OCI-LY7 (cell line): ENCODE measurements around the gene CXCR6. TPM values are rescaled to one million over a fixed set of nuclear protein-coding genes. Genes with fewer than 3 reads are reported as not detected.

Source experiments
- BruUV-seq: library from RNA; stranded (reverse); fragments of 400-500 nt; replicated peaks from 2 replicates; lab custom pipeline; 2021; lab: Mats Ljungman, UMichigan
- CTCF ChIA-PET: fragments of 300-600 bp; sonication (Branson Sonifier 250); formaldehyde crosslinking; loops from one replicate; lab custom pipeline; 2022; ENCODE audit warnings: antibody characterized with exemption; ENCODE audit not compliant: unreplicated experiment; lab: Charles Lee
- POLR2A ChIA-PET: fragments of 300-600 bp; sonication (Branson Sonifier 250); formaldehyde crosslinking; loops from one replicate; lab custom pipeline; 2022; ENCODE audit warnings: antibody characterized with exemption; lab: Charles Lee
- DNase-seq: peaks from one replicate; pipeline ENCODE4 v3.0.0-alpha.2; 2015; ENCODE audit warnings: low spot score
- H2AFZ ChIP-seq: fragments of 200-600 bp; sonication (generic), shearing (Covaris generic); 2 replicates; pipeline ENCODE4 v1.6.1; 2014; ENCODE audit warnings: mild to moderate bottlenecking, antibody characterized with exemption, low read length, moderate library complexity
- H3K27ac ChIP-seq: fragments of 200-600 bp; sonication (generic); 2 replicates; pipeline ENCODE4 v1.5.1; 2014; ENCODE audit warnings: mixed run types, low read depth, mild to moderate bottlenecking, moderate library complexity, low read length, inconsistent platforms; ENCODE audit not compliant: poor library complexity, severe bottlenecking
- H3K36me3 ChIP-seq: fragments of 200-600 bp; sonication (generic); 2 replicates; pipeline ENCODE4 v1.6.1; 2014; ENCODE audit warnings: mild to moderate bottlenecking, antibody characterized with exemption, low read length, moderate library complexity, mixed read lengths; ENCODE audit not compliant: insufficient read depth
- H3K4me1 ChIP-seq: fragments of 200-600 bp; sonication (generic); 2 replicates; pipeline ENCODE4 v1.5.1; 2014; ENCODE audit warnings: mild to moderate bottlenecking, low read length; ENCODE audit not compliant: insufficient read depth, poor library complexity, severe bottlenecking
- H3K4me2 ChIP-seq: fragments of 200-600 bp; sonication (generic); 2 replicates; pipeline ENCODE4 v1.6.1; 2014; ENCODE audit warnings: mild to moderate bottlenecking, low read length
- H3K4me3 ChIP-seq: fragments of 200-600 bp; sonication (generic); 2 replicates; pipeline ENCODE4 v1.5.1; 2014; ENCODE audit warnings: mild to moderate bottlenecking, low read depth, low read length; ENCODE audit not compliant: poor library complexity, severe bottlenecking
- H3K79me2 ChIP-seq: fragments of 200-600 bp; sonication (generic); 2 replicates; pipeline ENCODE4 v1.6.1; 2016; ENCODE audit warnings: low read depth, mild to moderate bottlenecking, low read length, moderate library complexity, mixed read lengths; ENCODE audit not compliant: insufficient read depth
- H3K9me2 ChIP-seq: fragments of 200-600 bp; sonication (generic); 2 replicates; pipeline ENCODE4 v1.6.1; 2016; ENCODE audit warnings: mild to moderate bottlenecking, low read length, mixed read lengths; ENCODE audit not compliant: insufficient read depth
- H3K9me3 ChIP-seq: fragments of 200-600 bp; sonication (generic); 2 replicates; pipeline ENCODE4 v1.6.1; 2014; ENCODE audit warnings: mild to moderate bottlenecking, mixed run types, low read length, mixed read lengths
- H4K20me1 ChIP-seq: fragments of 200-600 bp; sonication (generic); 2 replicates; pipeline ENCODE4 v1.6.1; 2014; ENCODE audit warnings: mild to moderate bottlenecking, antibody characterized with exemption, low read length, moderate library complexity, mixed read lengths; ENCODE audit not compliant: insufficient read depth
- EZH2phosphoT487 ChIP-seq: fragments of 200-600 bp; sonication (generic); IDR thresholded peaks from 2 replicates; pipeline ENCODE4 v1.6.1; 2018; ENCODE audit warnings: low read depth, borderline replicate concordance, mild to moderate bottlenecking, mixed run types, antibody characterized with exemption, low read length, moderate library complexity, mixed read lengths
- intact Hi-C: fragments of 100-400 bp; cut with micrococcal nuclease; formaldehyde crosslinking; loops from one replicate; pipeline ENCODE4 v1.10.0; 2022; ENCODE audit not compliant: unreplicated experiment
- total RNA-seq, 2 experiments: library from RNA; depleted of rRNA in 1 of 2; stranded (reverse); fragments of >200 nt in 1 of 2; shearing (Covaris generic) in 1 of 2; gene quantifications; 2 replicates each; pipeline ENCODE4 v1.2.3, GENCODE V29; 2014 to 2022
- TF ChIP-seq, protein P1 (sequence below): fragments of 200-600 bp; sonication (generic); conservative IDR thresholded peaks from 2 replicates; pipeline ENCODE4 v1.5.1; 2014; ENCODE audit warnings: mild to moderate bottlenecking, antibody characterized with exemption, low read length, moderate library complexity, mixed read lengths

The CXCR6 gene
- total RNA-seq, 2 experiments from 2014 or later: not detected

- no peaks in the 10 kb centered on the region for H3K9me2 ChIP-seq
- no peak overlapping the region for H3K27ac ChIP-seq
- intact Hi-C loops: no loop called here
- H3K4me1 ChIP-seq: no peaks in the 10 kb centered on the region
- H4K20me1 ChIP-seq: no peaks in the 10 kb centered on the region
- no peak overlapping the region for H3K4me2 ChIP-seq
- H2AFZ ChIP-seq: no peak overlapping the region
- ChIA-PET CTCF (no interaction called here), POLR2A (no interaction called here)
- peaks cover 80% of the 10 kb centered on the region for H3K36me3 ChIP-seq
- no TSS peak for BruUV-seq
- TF ChIP-seq, protein P1, sequence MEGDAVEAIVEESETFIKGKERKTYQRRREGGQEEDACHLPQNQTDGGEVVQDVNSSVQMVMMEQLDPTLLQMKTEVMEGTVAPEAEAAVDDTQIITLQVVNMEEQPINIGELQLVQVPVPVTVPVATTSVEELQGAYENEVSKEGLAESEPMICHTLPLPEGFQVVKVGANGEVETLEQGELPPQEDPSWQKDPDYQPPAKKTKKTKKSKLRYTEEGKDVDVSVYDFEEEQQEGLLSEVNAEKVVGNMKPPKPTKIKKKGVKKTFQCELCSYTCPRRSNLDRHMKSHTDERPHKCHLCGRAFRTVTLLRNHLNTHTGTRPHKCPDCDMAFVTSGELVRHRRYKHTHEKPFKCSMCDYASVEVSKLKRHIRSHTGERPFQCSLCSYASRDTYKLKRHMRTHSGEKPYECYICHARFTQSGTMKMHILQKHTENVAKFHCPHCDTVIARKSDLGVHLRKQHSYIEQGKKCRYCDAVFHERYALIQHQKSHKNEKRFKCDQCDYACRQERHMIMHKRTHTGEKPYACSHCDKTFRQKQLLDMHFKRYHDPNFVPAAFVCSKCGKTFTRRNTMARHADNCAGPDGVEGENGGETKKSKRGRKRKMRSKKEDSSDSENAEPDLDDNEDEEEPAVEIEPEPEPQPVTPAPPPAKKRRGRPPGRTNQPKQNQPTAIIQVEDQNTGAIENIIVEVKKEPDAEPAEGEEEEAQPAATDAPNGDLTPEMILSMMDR: no peak
- no peak for TF ChIP-seq EZH2phosphoT487
- DNase-seq: no peak
- H3K9me3 ChIP-seq: no peaks in the 10 kb centered on the region
- no peaks in the 10 kb centered on the region for H3K79me2 ChIP-seq
- H3K4me3 ChIP-seq: no peak overlapping the region
Measured at GRCh38 chr3:45948881-45949280, 5.6 kb downstream of the CXCR6 start.

GRCh38 chr3:45949432-45949831 is 6.2 kb downstream of the CXCR6 start:
- ChIA-PET CTCF (no interaction called here), POLR2A (no interaction called here)
- H3K9me2 ChIP-seq: no peaks in the 10 kb centered on the region
- peaks cover 85% of the 10 kb centered on the region for H3K36me3 ChIP-seq
- H3K4me2 ChIP-seq: no peak overlapping the region
- no peaks in the 10 kb centered on the region for H3K79me2 ChIP-seq
- no peaks in the 10 kb centered on the region for H3K4me1 ChIP-seq
- no peaks in the 10 kb centered on the region for H3K9me3 ChIP-seq
- no peak overlapping the region for H3K27ac ChIP-seq
- BruUV-seq: no TSS peak
- TF ChIP-seq EZH2phosphoT487: no peak
- TF ChIP-seq, protein P1: no peak
- H3K4me3 ChIP-seq: no peak overlapping the region
- no peaks in the 10 kb centered on the region for H4K20me1 ChIP-seq
- intact Hi-C loops: no loop called here
- no peak for DNase-seq
- no peak overlapping the region for H2AFZ ChIP-seq

DNA sequence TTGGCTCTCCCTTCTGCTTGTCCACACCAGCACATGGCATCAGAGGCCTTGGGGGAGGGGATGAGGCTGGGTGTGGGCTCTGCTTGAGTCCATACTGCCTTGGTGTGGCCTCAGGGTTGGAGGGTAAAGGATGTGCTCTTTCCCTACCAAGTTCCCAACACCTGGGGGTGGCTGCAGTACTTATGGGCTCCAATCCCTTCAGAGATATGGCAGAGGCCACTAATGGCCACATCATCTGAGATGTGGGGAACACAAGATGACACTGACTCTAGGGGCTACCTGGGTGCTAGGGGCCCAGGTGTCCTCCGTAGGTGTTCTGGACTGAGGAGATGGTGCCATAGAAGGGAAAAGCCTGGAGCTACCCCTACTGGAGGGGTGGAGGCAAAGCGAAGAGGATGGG is 6.9 kb downstream of the CXCR6 start:
- no TSS peak for BruUV-seq
- no peak for DNase-seq
- Histone ChIP-seq H3K4me3 (no peak overlapping the region), H3K79me2 (no peaks in the 10 kb centered on the region), H3K4me1 (no peaks in the 10 kb centered on the region), H3K9me3 (no peaks in the 10 kb centered on the region), H3K36me3 (peaks cover 92% of the 10 kb centered on the region), H3K9me2 (no peaks in the 10 kb centered on the region), H3K27ac (no peak overlapping the region), H2AFZ (no peak overlapping the region), H3K4me2 (no peak overlapping the region), H4K20me1 (no peaks in the 10 kb centered on the region)
- intact Hi-C loops: no loop called here
- CTCF ChIA-PET: no interaction called here
- TF ChIP-seq, protein P1: no peak
- TF ChIP-seq EZH2phosphoT487: no peak
- POLR2A ChIA-PET: no interaction called here
